PC-9 (cell line): Measurements from ENCODE around the gene SLC7A8. TPM values are rescaled to one million over a fixed set of nuclear protein-coding genes. Genes with fewer than 3 reads are reported as not detected.
A peak's percentile ranks its signal among the peaks of the same experiment; 100 is the strongest.

Experiments
- BruUV-seq: library from RNA; stranded (reverse); fragments of 400-500 nt; replicated peaks from 2 replicates; lab custom pipeline; 2021; lab: Mats Ljungman, UMichigan
- CTCF ChIA-PET: fragments of 300-600 bp; sonication (Branson Sonifier 250); formaldehyde crosslinking; loops from one replicate; lab custom pipeline; 2022; ENCODE audit warnings: antibody characterized with exemption; lab: Charles Lee
- POLR2A ChIA-PET: fragments of 300-600 bp; sonication (Branson Sonifier 250); formaldehyde crosslinking; loops from one replicate; lab custom pipeline; 2022; ENCODE audit warnings: antibody characterized with exemption; ENCODE audit not compliant: unreplicated experiment; lab: Charles Lee
- DNase-seq, 2 experiments: peaks; one replicate each; pipeline versions ENCODE4 v3.0.0 to v3.0.0-alpha.2; 2015 to 2022; ENCODE audit warnings: mixed read lengths in 1 of 2
- H2AFZ ChIP-seq: fragments of 200-600 bp; sonication (generic); 2 replicates; pipeline ENCODE4 v1.8.1; 2017; ENCODE audit warnings: antibody characterized with exemption
- H3F3A ChIP-seq: fragments of 200-600 bp; sonication (generic); 2 replicates; pipeline ENCODE4 v1.8.1; 2017; ENCODE audit warnings: antibody characterized with exemption, mild to moderate bottlenecking, low read depth; ENCODE audit not compliant: insufficient read depth
- H3K27ac ChIP-seq: fragments of 200-600 bp; sonication (generic); 2 replicates; pipeline ENCODE4 v1.6.1; 2016; ENCODE audit warnings: mixed run types
- H3K27me3 ChIP-seq: fragments of 200-600 bp; sonication (generic); 2 replicates; pipeline ENCODE4 v1.6.1; 2016; ENCODE audit warnings: low read depth, mixed run types; ENCODE audit not compliant: insufficient read depth
- H3K36me3 ChIP-seq: fragments of 200-600 bp; sonication (generic); 2 replicates; pipeline ENCODE4 v1.6.1; 2016; ENCODE audit warnings: low read depth, mixed run types
- H3K4me1 ChIP-seq: fragments of 200-600 bp; sonication (generic); replicated peaks from 2 replicates; pipeline ENCODE4 v1.6.1; 2016; ENCODE audit warnings: mixed run types; ENCODE audit not compliant: insufficient read depth
- H3K4me2 ChIP-seq: fragments of 200-600 bp; sonication (generic); 2 replicates; pipeline ENCODE4 v1.6.1; 2017; ENCODE audit warnings: mixed run types
- H3K4me3 ChIP-seq: fragments of 200-600 bp; sonication (generic); 2 replicates; pipeline ENCODE4 v1.6.1; 2016; ENCODE audit warnings: mixed run types
- H3K79me2 ChIP-seq: fragments of 200-600 bp; sonication (generic); 2 replicates; pipeline ENCODE4 v1.6.1; 2017; ENCODE audit warnings: low read depth, mixed run types
- H3K9me2 ChIP-seq: fragments of 200-600 bp; sonication (generic); 2 replicates; pipeline ENCODE4 v1.8.1; 2017; ENCODE audit warnings: mild to moderate bottlenecking; ENCODE audit not compliant: insufficient read depth
- H3K9me3 ChIP-seq: fragments of 200-600 bp; sonication (generic); 2 replicates; pipeline ENCODE4 v1.8.1; 2016; ENCODE audit warnings: low read depth; ENCODE audit not compliant: insufficient read depth
- H4K20me1 ChIP-seq: fragments of 200-600 bp; sonication (generic); 2 replicates; pipeline ENCODE4 v1.8.1; 2017; ENCODE audit not compliant: insufficient read depth
- CTCF ChIP-seq: fragments of 200-600 bp; sonication (generic); conservative IDR thresholded peaks from 2 replicates; pipeline ENCODE4 v1.6.1; 2017; ENCODE audit warnings: mixed run types, antibody characterized with exemption, mild to moderate bottlenecking, moderate library complexity
- EZH2 ChIP-seq: fragments of 200-600 bp; sonication (generic); IDR thresholded peaks from 2 replicates; pipeline ENCODE4 v1.8.0; 2017; ENCODE audit warnings: antibody characterized with exemption, low read depth
- intact Hi-C: fragments of 100-400 bp; cut with micrococcal nuclease; formaldehyde crosslinking; loops from one replicate; pipeline ENCODE4 v1.10.0; 2022; ENCODE audit not compliant: unreplicated experiment
- total RNA-seq: library from RNA; stranded (reverse); gene quantifications from 2 replicates; pipeline ENCODE4 v1.2.3, GENCODE V29; 2021

Gene SLC7A8
- total RNA-seq, 1 experiment from 2014 or later = 3.6 TPM

- H4K20me1 ChIP-seq = no peaks in the 10 kb centered on the region
- H3F3A ChIP-seq = peaks cover 5% of the 10 kb centered on the region; the same call in 1 of the 2 replicates
- H3K4me2 ChIP-seq = no peak overlapping the region
- TF ChIP-seq EZH2 = no peak
- no peak for TF ChIP-seq CTCF
- H3K27ac ChIP-seq = no peak overlapping the region
- H3K4me3 ChIP-seq = no peak overlapping the region
- H2AFZ ChIP-seq = no peak overlapping the region
- H3K36me3 ChIP-seq = no peaks in the 10 kb centered on the region
- H3K9me3 ChIP-seq = no peaks in the 10 kb centered on the region
- H3K79me2 ChIP-seq = no peaks in the 10 kb centered on the region
- H3K27me3 ChIP-seq = no peaks in the 10 kb centered on the region
- no TSS peak for BruUV-seq
- H3K4me1 ChIP-seq = peaks cover 30% of the 10 kb centered on the region
- ChIA-PET CTCF (no interaction called here), POLR2A (no interaction called here)
- H3K9me2 ChIP-seq = no peaks in the 10 kb centered on the region
- intact Hi-C loops = no loop called here
- no peak for DNase-seq
These were observed 39.5 kb downstream of the SLC7A8 start for GRCh38 chr14:23143911-23144310.

GRCh38 chr14:23142826-23143225 is 40.6 kb downstream of the SLC7A8 start:
- Histone ChIP-seq H3K9me2 (no peaks in the 10 kb centered on the region), H3K27me3 (no peaks in the 10 kb centered on the region), H3K36me3 (no peaks in the 10 kb centered on the region), H2AFZ (no peak overlapping the region), H3K4me2 (no peak overlapping the region), H3K27ac (no peak overlapping the region), H3K4me1 (peaks cover 36% of the 10 kb centered on the region), H4K20me1 (no peaks in the 10 kb centered on the region), H3K79me2 (no peaks in the 10 kb centered on the region), H3K4me3 (no peak overlapping the region), H3K9me3 (no peaks in the 10 kb centered on the region), H3F3A (peaks cover 5% of the 10 kb centered on the region; the same call in 1 of the 2 replicates)
- ChIA-PET POLR2A (no interaction called here), CTCF (no interaction called here)
- no peak for DNase-seq
- TF ChIP-seq CTCF (no peak), EZH2 (no peak)
- BruUV-seq = no TSS peak
- intact Hi-C loops = no loop called here

GRCh38 chr14:23141706-23142444 is 41.6 kb downstream of the SLC7A8 start:
- no peaks in the 10 kb centered on the region for H4K20me1 ChIP-seq
- no peaks in the 10 kb centered on the region for H3K79me2 ChIP-seq
- TF ChIP-seq EZH2 = no peak
- TF ChIP-seq CTCF = no peak
- intact Hi-C loops = no loop called here
- H3K27me3 ChIP-seq = no peaks in the 10 kb centered on the region
- H3K36me3 ChIP-seq = no peaks in the 10 kb centered on the region
- H3F3A ChIP-seq = peaks cover 5% of the 10 kb centered on the region; the same call in 1 of the 2 replicates
- H3K4me3 ChIP-seq = no peak overlapping the region
- POLR2A ChIA-PET = no interaction called here
- H3K9me2 ChIP-seq = no peaks in the 10 kb centered on the region
- DNase-seq = peak; percentile 72 to 74
- H3K4me2 ChIP-seq = peak overlapping the region; percentile 34; the same call in 1 of the 2 replicates
- peaks cover 36% of the 10 kb centered on the region for H3K4me1 ChIP-seq
- BruUV-seq = no TSS peak
- H3K9me3 ChIP-seq = no peaks in the 10 kb centered on the region
- no peak overlapping the region for H2AFZ ChIP-seq
- H3K27ac ChIP-seq = peak overlapping the region; percentile 46
- CTCF ChIA-PET = interaction anchor here (0.5 kb wide), 1 partner anchor 60 kb away, joined by 4 read pairs; no protein-coding TSS in a partner anchor
